GM12878 (cell line): Measurements from ENCODE around the gene HLA-F.

Experiments
- ESRRA ChIP-seq: IDR thresholded peaks from 2 replicates; pipeline ENCODE4 v1.6.1; 2012; ENCODE audit warnings: mild to moderate bottlenecking, low read length, improper control_type of control experiment
- HDAC6 ChIP-seq: fragments of 200-600 bp; sonication (generic); IDR thresholded peaks from one replicate; pipeline ENCODE4 v1.8.0; 2017; ENCODE audit warnings: antibody characterized with exemption; ENCODE audit not compliant: unreplicated experiment
- POLR2AphosphoS5 ChIP-seq: IDR thresholded peaks from 2 replicates; pipeline ENCODE4 v1.6.1; 2011; ENCODE audit warnings: mild to moderate bottlenecking, low read length, inconsistent platforms
- RAD51 ChIP-seq: fragments of 450-650 bp; IDR thresholded peaks from 2 replicates; pipeline ENCODE4 v1.6.1; 2016; ENCODE audit warnings: moderate library complexity, mild to moderate bottlenecking, inconsistent platforms
- SIN3A ChIP-seq: IDR thresholded peaks from 2 replicates; pipeline ENCODE4 v1.6.1; 2012; ENCODE audit warnings: low read depth, low read length, improper control_type of control experiment
- TF ChIP-seq, protein P1 (sequence below): IDR thresholded peaks from 2 replicates; pipeline ENCODE4 v1.6.1; 2012; ENCODE audit warnings: low read length, inconsistent platforms
- TF ChIP-seq, protein P2 (sequence below), 3 experiments: IDR thresholded peaks in 2 of 3; conservative IDR thresholded peaks in 1 of 3; 2 replicates each; pipeline ENCODE4 v1.5.1; 2011; ENCODE audit warnings: low read depth in 3 of 3, low read length in 3 of 3, mild to moderate bottlenecking in 3 of 3, control low read depth in 2 of 3, moderate library complexity in 2 of 3, inconsistent platforms in 1 of 3, mixed read lengths in 1 of 3; ENCODE audit not compliant: control insufficient read depth in 2 of 3, insufficient read depth in 1 of 3; ENCODE audit errors: extremely low read depth in 1 of 3

DNA sequence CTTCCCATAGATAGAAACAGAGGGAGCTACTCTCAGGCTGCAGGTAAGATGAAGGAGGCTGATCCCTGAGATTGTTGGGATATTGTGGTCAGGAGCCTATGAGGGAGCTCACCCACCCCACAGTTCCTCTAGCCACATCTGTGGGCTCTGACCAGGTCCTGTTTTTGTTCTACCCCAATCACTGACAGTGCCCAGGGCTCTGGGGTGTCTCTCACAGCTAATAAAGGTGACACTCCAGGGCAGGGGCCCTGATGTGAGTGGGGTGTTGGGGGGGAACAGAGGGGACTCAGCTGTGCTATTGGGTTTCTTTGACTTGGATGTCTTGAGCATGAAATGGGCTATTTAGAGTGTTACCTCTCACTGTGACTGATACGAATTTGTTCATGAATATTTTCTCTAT is 2.8 kb downstream of the HLA-F start:
- TF ChIP-seq RAD51 (no peak), HDAC6 (no peak), SIN3A (no peak), ESRRA (no peak), POLR2AphosphoS5 (peak; percentile 19; the same call in 1 of the 2 replicates)
- TF ChIP-seq, protein P1, sequence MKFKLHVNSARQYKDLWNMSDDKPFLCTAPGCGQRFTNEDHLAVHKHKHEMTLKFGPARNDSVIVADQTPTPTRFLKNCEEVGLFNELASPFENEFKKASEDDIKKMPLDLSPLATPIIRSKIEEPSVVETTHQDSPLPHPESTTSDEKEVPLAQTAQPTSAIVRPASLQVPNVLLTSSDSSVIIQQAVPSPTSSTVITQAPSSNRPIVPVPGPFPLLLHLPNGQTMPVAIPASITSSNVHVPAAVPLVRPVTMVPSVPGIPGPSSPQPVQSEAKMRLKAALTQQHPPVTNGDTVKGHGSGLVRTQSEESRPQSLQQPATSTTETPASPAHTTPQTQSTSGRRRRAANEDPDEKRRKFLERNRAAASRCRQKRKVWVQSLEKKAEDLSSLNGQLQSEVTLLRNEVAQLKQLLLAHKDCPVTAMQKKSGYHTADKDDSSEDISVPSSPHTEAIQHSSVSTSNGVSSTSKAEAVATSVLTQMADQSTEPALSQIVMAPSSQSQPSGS: no peak
- TF ChIP-seq, protein P2, sequence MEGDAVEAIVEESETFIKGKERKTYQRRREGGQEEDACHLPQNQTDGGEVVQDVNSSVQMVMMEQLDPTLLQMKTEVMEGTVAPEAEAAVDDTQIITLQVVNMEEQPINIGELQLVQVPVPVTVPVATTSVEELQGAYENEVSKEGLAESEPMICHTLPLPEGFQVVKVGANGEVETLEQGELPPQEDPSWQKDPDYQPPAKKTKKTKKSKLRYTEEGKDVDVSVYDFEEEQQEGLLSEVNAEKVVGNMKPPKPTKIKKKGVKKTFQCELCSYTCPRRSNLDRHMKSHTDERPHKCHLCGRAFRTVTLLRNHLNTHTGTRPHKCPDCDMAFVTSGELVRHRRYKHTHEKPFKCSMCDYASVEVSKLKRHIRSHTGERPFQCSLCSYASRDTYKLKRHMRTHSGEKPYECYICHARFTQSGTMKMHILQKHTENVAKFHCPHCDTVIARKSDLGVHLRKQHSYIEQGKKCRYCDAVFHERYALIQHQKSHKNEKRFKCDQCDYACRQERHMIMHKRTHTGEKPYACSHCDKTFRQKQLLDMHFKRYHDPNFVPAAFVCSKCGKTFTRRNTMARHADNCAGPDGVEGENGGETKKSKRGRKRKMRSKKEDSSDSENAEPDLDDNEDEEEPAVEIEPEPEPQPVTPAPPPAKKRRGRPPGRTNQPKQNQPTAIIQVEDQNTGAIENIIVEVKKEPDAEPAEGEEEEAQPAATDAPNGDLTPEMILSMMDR (IDR thresholded peaks at IDR 0.05 in 2 of 3, conservative IDR thresholded peaks at IDR 0.05 in 1 of 3; ENCODE audit: control insufficient read depth in 2 of 3, extremely low read depth in 1 of 3, insufficient read depth in 1 of 3, low read depth in 3 of 3, low read length in 3 of 3): no peak
